SK-N-SH (cell line): ENCODE data around the gene HP1BP3.

Experiments used
- GATA2 ChIP-seq: sonication (generic); formaldehyde crosslinking; IDR thresholded peaks from 2 replicates; pipeline ENCODE4 v1.5.0; 2020; ENCODE audit warnings: mild to moderate bottlenecking, missing genetic modification reagents
- MAX ChIP-seq: IDR thresholded peaks from 2 replicates; pipeline ENCODE4 v1.4.0; 2012; ENCODE audit warnings: low read depth
- MXI1 ChIP-seq: IDR thresholded peaks from 2 replicates; pipeline ENCODE4 v1.6.1; 2012; ENCODE audit warnings: mild to moderate bottlenecking, low read depth, low read length, improper control_type of control experiment
- SMC3 ChIP-seq: IDR thresholded peaks from 2 replicates; pipeline ENCODE4 v1.6.1; 2012; ENCODE audit warnings: low read depth, low read length, improper control_type of control experiment
- TAF1 ChIP-seq: IDR thresholded peaks from 2 replicates; pipeline ENCODE4 v1.6.1; 2012; ENCODE audit warnings: low read depth, mild to moderate bottlenecking, low read length, moderate library complexity, borderline replicate concordance
- USF2 ChIP-seq: fragments of 150-350 bp; IDR thresholded peaks from 2 replicates; pipeline ENCODE4 v1.6.1; 2017; ENCODE audit warnings: antibody characterized with exemption, low read length, low read depth, borderline replicate concordance

DNA sequence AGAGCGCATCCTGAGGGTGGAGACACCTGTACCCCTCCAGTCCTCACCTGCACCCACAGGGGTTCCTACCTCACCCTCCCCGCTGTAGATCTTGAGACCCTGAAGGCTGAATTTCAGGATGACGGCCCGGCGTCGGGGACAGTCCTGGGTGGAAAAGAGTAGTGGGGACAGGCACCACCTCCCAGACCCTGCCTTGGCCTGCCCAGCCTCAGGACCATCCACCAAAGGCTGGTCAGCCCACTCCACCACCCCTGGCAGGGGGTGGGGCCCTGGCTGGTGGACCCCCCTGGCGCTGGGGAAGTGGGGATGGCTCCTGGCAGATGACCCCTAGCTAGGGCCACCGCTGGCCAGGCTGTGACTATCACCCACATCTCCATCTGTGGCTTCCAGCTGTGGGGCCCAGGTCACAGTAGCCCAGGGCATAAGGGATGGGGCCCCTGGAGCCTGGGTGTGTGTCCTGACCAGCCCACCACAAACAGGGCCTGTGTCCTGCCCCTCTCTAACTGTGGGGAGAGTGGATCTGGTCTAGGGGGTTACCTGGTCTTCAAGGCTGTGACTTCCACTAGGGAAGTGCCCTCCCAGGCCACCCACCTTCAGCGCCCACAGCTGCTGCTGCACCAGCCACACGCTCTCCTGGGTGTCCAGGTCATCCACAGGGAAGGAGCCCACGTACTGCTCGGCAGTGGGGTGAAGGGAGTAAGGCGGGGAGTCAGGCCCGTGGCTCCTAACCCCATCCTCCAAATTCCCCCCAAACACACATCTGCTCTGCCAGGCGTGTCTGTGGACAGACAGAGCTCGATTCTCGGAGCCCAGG lies 60.0 kb downstream of the HP1BP3 start:
- TF ChIP-seq USF2 (no peak), TAF1 (no peak), MXI1 (no peak), GATA2 (CRISPR knock-in tag) (no peak), SMC3 (no peak), MAX (no peak)
